Myocyte (in vitro differentiated cells): ENCODE data around the gene TMEM74B. TPM values are rescaled to one million over a fixed set of nuclear protein-coding genes. Genes with fewer than 3 reads are reported as not detected.
"Not testable (repeated sequence)": the region's sequence is repeated elsewhere in the genome, so short reads cannot be mapped to it uniquely, and the experiment has no call there.

Experiments
- DNase-seq: peaks from one replicate; pipeline ENCODE4 v3.0.0-alpha.2; 2012; ENCODE audit warnings: low read depth
- polyA plus RNA-seq: library from polyadenylated mRNA; unstranded; fragments of >200 nt; gene quantifications from one replicate; pipeline ENCODE4 v1.2.1, GENCODE V29; 2012; ENCODE audit warnings: missing spikeins
- total RNA-seq: library from RNA; depleted of rRNA; stranded (reverse); fragments of >200 nt; gene quantifications from 2 replicates; pipeline ENCODE4 v1.2.3, GENCODE V29; 2014

Gene TMEM74B
- total RNA-seq, result not detected in 2 replicates
- 0.04 TPM for polyA plus RNA-seq

DNA sequence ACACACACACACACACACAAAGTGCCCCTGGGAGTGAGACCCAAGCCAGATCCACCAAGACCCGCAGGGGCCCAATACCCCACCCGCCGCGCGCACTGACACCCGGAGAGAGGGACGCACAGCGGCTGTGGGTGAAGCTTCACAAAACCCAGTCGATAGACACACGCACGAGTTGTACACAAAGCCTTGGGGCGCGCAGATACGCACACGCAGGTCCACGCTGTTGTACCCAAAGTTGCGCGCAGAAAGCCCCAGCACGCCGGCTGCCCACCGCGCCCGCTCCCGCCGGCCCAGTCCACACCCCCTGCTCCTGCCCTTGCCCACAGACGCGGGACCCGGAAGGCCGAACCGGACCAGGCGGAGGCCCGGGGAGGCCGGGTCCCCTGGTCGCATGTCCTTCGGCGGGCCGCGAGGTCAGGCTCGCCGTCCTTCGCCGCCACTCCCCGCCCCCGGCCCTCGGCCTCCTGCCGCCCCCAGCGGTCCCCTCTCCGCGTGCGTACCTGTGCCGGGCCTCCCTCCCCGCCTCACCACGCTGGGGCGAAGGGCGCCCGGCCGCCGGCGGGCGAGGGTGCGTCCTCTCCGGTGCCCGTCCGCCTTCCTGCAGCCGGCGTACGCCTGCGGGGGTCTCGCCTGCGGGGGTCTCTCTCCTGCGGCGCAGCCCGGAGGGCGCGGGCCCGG is at the start of gene TMEM74B:
TSS of gene TMEM74B (minus strand) at position 344 of the 678 bp plus-strand sequence. CDS start 1,180 bp downstream, outside the sequence.
- DNase-seq, result no peak

DNA sequence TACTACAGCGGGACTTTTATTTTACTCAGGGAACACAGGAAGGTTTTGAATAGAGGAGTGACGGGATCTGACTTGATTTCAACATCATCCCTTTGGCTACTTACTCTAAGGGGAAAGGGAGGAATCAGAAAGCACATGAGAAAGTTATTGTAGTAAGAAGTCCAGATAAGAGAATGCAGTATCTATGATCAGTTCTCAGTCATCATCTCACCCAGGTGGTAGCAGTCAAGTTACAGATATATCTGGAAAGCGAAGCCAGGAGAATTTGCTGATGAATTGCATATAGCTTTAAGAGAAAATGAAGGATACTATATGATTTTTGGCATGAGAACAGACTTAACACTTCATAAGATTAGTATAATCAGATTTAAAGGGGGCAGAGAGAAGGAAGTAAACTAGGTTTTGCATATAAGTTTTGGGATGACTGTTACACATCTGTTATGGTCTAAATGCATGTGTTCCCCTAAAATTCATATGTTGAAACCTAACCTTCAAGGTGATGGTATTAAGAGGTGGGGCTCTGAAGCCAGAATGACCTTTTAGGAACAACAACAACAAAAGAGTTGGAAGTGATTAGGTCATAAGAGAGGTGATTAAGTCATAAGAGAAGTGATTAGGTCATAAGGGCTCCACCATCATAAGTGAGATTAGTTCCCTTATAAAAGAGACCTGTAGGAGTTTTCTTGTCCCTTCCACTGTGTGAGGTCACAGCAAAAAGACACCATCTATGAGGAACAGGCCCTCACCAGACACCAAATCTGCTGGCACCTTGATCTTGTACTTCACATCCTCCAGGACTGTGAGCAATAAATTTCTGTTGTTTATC is 47.7 kb upstream of the TMEM74B start:
- DNase-seq, result no peak

- DNase-seq, result no peak
Observed at GRCh38 chr20:1229541-1229940, 44.8 kb upstream of the TMEM74B start.

- DNase-seq, result peak; percentile 68
Observed at GRCh38 chr20:1225783-1226654, 41.2 kb upstream of the TMEM74B start, which contains the start of gene RAD21L1. TSS of gene RAD21L1 (plus strand) at chr20:1226044. CDS start at chr20:1228454, 2,410 bp downstream.

- no peak for DNase-seq
Observed at GRCh38 chr20:1225263-1225782, 40.5 kb upstream of the TMEM74B start.

GRCh38 chr20:1224205-1224890 is 39.6 kb upstream of the TMEM74B start:
- DNase-seq, result no peak

DNA sequence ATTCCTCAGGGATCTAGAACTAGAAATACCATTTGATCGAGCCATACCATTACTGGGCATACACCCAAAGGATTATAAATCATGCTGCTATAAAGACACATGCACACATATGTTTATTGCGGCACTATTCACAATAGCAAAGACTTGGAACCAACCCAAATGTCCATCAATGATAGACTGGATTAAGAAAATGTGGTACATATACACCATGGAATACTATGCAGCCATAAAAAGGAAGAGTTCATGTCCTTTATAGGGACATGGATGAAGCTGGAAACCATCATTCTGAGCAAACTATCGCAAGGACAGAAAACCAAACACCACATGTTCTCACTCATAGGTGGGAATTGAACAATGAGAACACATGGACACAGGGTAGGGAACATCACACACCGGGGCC is 38.0 kb upstream of the TMEM74B start:
- not testable (repeated sequence) for DNase-seq

DNA sequence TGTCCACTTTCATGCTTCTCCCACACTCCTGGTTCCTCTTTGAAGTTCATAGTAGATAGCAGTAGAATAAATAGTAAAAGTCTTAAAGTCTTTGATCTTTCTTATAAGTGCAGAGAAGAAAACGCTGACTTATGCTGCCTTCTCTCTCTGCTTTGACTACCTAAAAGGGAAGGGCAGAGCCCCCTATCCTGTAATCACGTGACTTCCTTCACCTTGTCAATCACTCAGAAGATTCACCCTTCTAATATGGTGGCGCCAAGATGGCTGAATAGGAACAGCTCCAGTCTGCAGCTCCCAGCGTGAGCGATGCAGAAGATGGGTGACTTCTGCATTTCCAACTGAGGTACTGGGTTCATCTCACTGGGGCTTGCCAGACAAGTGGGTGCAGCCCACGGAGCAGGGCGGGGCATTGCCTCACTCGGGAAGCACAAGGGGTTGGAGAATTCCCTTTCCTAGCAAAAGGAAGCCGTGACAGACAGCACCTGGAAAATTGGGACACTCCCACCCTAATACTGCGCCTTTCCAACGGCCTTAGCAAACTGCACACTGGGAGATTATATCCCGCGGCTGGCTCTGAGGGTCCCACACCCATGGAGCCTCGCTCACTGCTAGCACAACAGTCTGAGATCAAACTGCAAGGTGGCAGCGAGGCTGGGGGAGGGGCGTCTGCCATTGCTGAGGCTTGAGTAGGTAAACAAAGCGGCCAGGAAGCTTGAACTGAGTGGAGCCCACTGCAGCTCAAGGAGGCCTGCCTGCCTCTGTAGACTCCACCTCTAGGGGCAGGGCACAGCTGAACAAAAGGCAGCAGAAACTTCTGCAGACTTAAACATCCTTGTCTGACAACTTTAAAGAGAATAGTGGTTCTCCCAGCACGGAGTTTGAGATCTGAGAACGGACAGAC is 32.0 kb upstream of the TMEM74B start:
- DNase-seq, result not testable (repeated sequence)

- no peak for DNase-seq
Observed at GRCh38 chr20:1215386-1216170, 30.8 kb upstream of the TMEM74B start.

DNA sequence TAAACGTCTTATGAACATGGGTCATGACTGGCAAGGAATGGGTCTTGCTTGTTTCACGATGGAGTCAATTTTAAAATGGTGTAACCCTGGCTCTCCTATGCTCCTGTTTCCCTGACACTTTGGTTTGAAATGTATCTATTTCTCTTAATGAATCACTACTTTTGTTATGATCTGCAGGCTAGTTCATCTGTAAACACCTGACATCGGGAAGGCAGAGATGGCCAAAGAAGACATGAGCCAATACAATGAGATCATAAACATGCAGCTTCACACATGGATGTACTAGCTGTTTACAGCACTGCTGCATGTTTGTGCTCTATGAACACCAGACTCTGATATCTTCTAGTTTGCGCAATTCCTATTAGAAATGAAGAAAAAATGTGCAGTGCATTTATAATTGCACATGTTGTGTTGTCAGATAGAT is 30.1 kb upstream of the TMEM74B start:
- no peak for DNase-seq

DNA sequence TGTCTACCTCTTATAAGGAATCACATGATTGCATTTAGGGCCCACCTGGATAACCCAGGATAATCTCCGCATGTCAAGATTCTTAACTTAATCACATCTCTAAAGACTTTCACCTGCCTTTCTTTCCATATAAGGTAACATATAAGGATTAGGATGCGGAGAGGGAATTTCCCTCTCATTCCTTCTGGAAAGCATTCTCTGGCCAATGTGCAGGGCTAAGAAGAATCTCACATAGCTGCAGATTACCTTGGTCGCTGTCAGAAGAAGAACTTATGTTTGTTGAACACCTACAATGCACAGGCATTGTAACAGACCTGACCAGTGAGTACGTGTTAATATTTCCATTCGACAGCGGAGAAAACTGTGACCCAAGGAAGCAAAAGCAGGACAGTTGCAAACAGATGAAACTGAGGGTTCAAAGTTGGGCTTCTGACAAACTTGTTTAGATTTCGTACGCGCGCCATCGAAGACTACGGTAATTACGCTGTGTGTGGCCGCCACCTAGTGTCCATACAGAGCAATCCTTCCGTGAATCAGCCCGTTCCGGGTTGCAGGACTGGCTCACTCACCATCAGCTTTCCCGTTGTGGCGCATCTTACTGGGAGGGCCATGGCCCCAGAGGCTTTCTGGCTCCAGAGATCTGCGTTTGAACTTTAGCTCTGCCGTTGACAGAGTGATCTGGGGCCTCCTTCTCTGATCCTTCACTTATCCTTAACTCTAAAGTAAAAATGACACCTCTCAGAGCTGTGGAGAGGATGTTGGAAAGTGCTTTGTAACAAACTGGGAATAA is 28.0 kb upstream of the TMEM74B start:
- DNase-seq, result peak; percentile 79

DNA sequence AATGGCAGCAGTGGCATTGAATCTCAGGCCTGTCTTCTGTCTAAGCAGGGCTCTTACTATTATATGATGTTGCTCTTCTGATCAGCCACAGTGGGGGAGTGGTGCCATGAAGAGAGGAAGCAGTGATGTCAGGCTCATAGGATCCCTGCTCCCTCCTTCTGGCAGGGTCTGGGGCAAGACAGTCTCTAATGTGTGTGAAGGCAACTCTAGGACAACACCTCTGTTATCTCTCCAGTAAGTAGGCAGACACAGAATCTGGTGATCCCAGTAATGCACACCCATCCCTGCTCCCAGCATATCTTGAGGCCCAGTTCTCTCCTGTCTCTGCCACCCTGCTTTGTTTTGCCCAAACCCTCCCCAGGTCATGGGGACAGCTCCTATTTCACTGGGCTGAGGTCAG is 27.2 kb upstream of the TMEM74B start:
- no peak for DNase-seq

DNA sequence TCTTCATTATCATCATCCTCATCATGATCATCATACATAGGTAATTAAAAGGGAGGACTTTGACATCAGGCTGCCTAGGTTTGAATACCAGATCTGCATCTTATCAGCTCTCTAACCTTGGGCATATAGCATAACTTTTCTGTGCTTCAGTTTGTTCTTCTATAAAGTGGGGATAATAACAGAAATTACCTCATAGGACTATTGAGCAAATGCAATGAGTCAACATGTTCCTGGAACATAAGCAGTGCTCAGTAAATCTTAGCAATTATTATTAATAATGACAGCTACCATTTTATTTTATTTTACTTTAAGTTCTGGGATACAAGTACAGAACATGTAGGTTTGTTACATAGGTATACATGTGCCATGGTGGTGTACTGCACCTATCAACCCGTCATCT is 25.7 kb upstream of the TMEM74B start:
- no peak for DNase-seq

GRCh38 chr20:1209447-1210387 is 24.9 kb upstream of the TMEM74B start:
- DNase-seq, result no peak

GRCh38 chr20:1207293-1207878 is 22.6 kb upstream of the TMEM74B start:
- no peak for DNase-seq
